MG63 (cell line): Measurements from ENCODE around the gene KRT3. TPM values are rescaled to one million over a fixed set of nuclear protein-coding genes. Genes with fewer than 3 reads are reported as not detected.

Source experiments
- DNase-seq: peaks from one replicate; pipeline ENCODE4 v3.0.0-alpha.2; 2020
- H3K27me3 ChIP-seq: fragments of 250-450 bp; sonication (Bioruptor Pico); 2 replicates; pipeline ENCODE4 v1.5.1; 2020; ENCODE audit warnings: mild to moderate bottlenecking, moderate library complexity
- H3K36me3 ChIP-seq: fragments of 250-450 bp; sonication (Bioruptor Pico); 2 replicates; pipeline ENCODE4 v1.5.1; 2020; ENCODE audit warnings: mild to moderate bottlenecking, moderate library complexity
- H3K4me3 ChIP-seq: fragments of 250-450 bp; sonication (Bioruptor Pico); 2 replicates; pipeline ENCODE4 v1.5.1; 2020; ENCODE audit warnings: mild to moderate bottlenecking, moderate library complexity
- H3K9me3 ChIP-seq: fragments of 250-450 bp; sonication (Bioruptor Pico); 2 replicates; pipeline ENCODE4 v1.5.1; 2020; ENCODE audit warnings: mild to moderate bottlenecking, moderate library complexity
- total RNA-seq: library from RNA; depleted of rRNA; stranded (reverse); fragments of >200 nt; shearing (Covaris generic); gene quantifications from 2 replicates; pipeline ENCODE4 v1.2.3, GENCODE V29; 2014; ENCODE audit warnings: low replicate concordance

Gene KRT3
- total RNA-seq, 1 experiment from 2014 or later = not detected

- Histone ChIP-seq H3K27me3 (no peaks in the 10 kb centered on the region), H3K4me3 (no peak overlapping the region), H3K36me3 (no peaks in the 10 kb centered on the region), H3K9me3 (no peaks in the 10 kb centered on the region)
- DNase-seq = no peak
These were observed 35.3 kb upstream of the KRT3 start for GRCh38 chr12:52831251-52831650.

GRCh38 chr12:52829986-52830770 lies 34.3 kb upstream of the KRT3 start:
- Histone ChIP-seq H3K27me3 (no peaks in the 10 kb centered on the region), H3K36me3 (no peaks in the 10 kb centered on the region), H3K9me3 (no peaks in the 10 kb centered on the region), H3K4me3 (no peak overlapping the region)
- no peak for DNase-seq

GRCh38 chr12:52828591-52829021 lies 32.7 kb upstream of the KRT3 start:
- DNase-seq = no peak
- no peaks in the 10 kb centered on the region for H3K27me3 ChIP-seq

GRCh38 chr12:52828156-52828555 lies 32.2 kb upstream of the KRT3 start:
- no peak for DNase-seq
- H3K4me3 ChIP-seq = no peak overlapping the region
- H3K27me3 ChIP-seq = no peaks in the 10 kb centered on the region
- H3K9me3 ChIP-seq = no peaks in the 10 kb centered on the region
- no peaks in the 10 kb centered on the region for H3K36me3 ChIP-seq

More at GRCh38 chr12:52828591-52829021, 32.7 kb upstream of the KRT3 start:
- Histone ChIP-seq H3K4me3 (no peak overlapping the region), H3K36me3 (no peaks in the 10 kb centered on the region), H3K9me3 (no peaks in the 10 kb centered on the region)

GRCh38 chr12:52827499-52828090 lies 31.7 kb upstream of the KRT3 start:
- no peaks in the 10 kb centered on the region for H3K9me3 ChIP-seq
- no peak overlapping the region for H3K4me3 ChIP-seq
- no peaks in the 10 kb centered on the region for H3K27me3 ChIP-seq
- no peak for DNase-seq
- H3K36me3 ChIP-seq = no peaks in the 10 kb centered on the region

- Histone ChIP-seq H3K9me3 (no peaks in the 10 kb centered on the region), H3K4me3 (no peak overlapping the region), H3K36me3 (no peaks in the 10 kb centered on the region), H3K27me3 (no peaks in the 10 kb centered on the region)
- no peak for DNase-seq
These were observed 30.9 kb upstream of the KRT3 start for GRCh38 chr12:52826611-52827498.

- no peak for DNase-seq
These were observed 30.0 kb upstream of the KRT3 start for GRCh38 chr12:52825961-52826360.

GRCh38 chr12:52824741-52825410 lies 29.0 kb upstream of the KRT3 start:
- no peaks in the 10 kb centered on the region for H3K36me3 ChIP-seq

More at GRCh38 chr12:52825961-52826360, 30.0 kb upstream of the KRT3 start:
- H3K9me3 ChIP-seq = no peaks in the 10 kb centered on the region
- H3K4me3 ChIP-seq = no peak overlapping the region
- H3K36me3 ChIP-seq = no peaks in the 10 kb centered on the region
- no peaks in the 10 kb centered on the region for H3K27me3 ChIP-seq

GRCh38 chr12:52823761-52824450 lies 28.0 kb upstream of the KRT3 start:
- no peaks in the 10 kb centered on the region for H3K27me3 ChIP-seq
- DNase-seq = no peak
- no peak overlapping the region for H3K4me3 ChIP-seq
- H3K9me3 ChIP-seq = no peaks in the 10 kb centered on the region
- H3K36me3 ChIP-seq = no peaks in the 10 kb centered on the region

More at GRCh38 chr12:52824741-52825410, 29.0 kb upstream of the KRT3 start:
- no peak for DNase-seq
- Histone ChIP-seq H3K9me3 (no peaks in the 10 kb centered on the region), H3K27me3 (no peaks in the 10 kb centered on the region), H3K4me3 (no peak overlapping the region)

GRCh38 chr12:52822771-52823510 lies 27.0 kb upstream of the KRT3 start:
- H3K27me3 ChIP-seq = no peaks in the 10 kb centered on the region
- no peak overlapping the region for H3K4me3 ChIP-seq
- DNase-seq = no peak
- no peaks in the 10 kb centered on the region for H3K36me3 ChIP-seq
- no peaks in the 10 kb centered on the region for H3K9me3 ChIP-seq

- DNase-seq = peak; percentile 46
- no peaks in the 10 kb centered on the region for H3K9me3 ChIP-seq
These were observed 26.1 kb upstream of the KRT3 start for GRCh38 chr12:52821826-52822660.

GRCh38 chr12:52821071-52821730 lies 25.3 kb upstream of the KRT3 start:
- no peak for DNase-seq
- no peaks in the 10 kb centered on the region for H3K36me3 ChIP-seq
- H3K9me3 ChIP-seq = no peaks in the 10 kb centered on the region
- H3K27me3 ChIP-seq = no peaks in the 10 kb centered on the region
- H3K4me3 ChIP-seq = no peak overlapping the region

More at GRCh38 chr12:52821826-52822660, 26.1 kb upstream of the KRT3 start:
- Histone ChIP-seq H3K36me3 (no peaks in the 10 kb centered on the region), H3K4me3 (no peak overlapping the region), H3K27me3 (no peaks in the 10 kb centered on the region)

- Histone ChIP-seq H3K9me3 (no peaks in the 10 kb centered on the region), H3K27me3 (no peaks in the 10 kb centered on the region)
- DNase-seq = no peak
These were observed 24.6 kb upstream of the KRT3 start for GRCh38 chr12:52820521-52820920.

GRCh38 chr12:52819731-52820510 lies 24.0 kb upstream of the KRT3 start:
- no peaks in the 10 kb centered on the region for H3K36me3 ChIP-seq
- no peak for DNase-seq
- H3K4me3 ChIP-seq = no peak overlapping the region
- H3K27me3 ChIP-seq = no peaks in the 10 kb centered on the region
- H3K9me3 ChIP-seq = no peaks in the 10 kb centered on the region

More at GRCh38 chr12:52820521-52820920, 24.6 kb upstream of the KRT3 start:
- Histone ChIP-seq H3K36me3 (no peaks in the 10 kb centered on the region), H3K4me3 (no peak overlapping the region)
